Testis (tissue), 2 donors: Measurements from ENCODE around the gene ITGB8.

ENCODE experiments used
- POLR2A ChIP-seq: fragments of 450-650 bp; IDR thresholded peaks from one replicate; pipeline ENCODE4 v1.6.1; 2017; ENCODE audit warnings: antibody characterized with exemption, mild to moderate bottlenecking, moderate library complexity
- TF ChIP-seq, protein P1 (sequence below), 3 experiments: fragments of 450-650 bp in 2 of 3; fragments of 200-600 bp in 1 of 3; sonication (generic) in 1 of 3; IDR thresholded peaks; one replicate each; pipeline ENCODE4 v1.5.1; 2016 to 2019; ENCODE audit warnings: antibody characterized with exemption in 3 of 3, mild to moderate bottlenecking in 2 of 3, moderate library complexity in 1 of 3

DNA sequence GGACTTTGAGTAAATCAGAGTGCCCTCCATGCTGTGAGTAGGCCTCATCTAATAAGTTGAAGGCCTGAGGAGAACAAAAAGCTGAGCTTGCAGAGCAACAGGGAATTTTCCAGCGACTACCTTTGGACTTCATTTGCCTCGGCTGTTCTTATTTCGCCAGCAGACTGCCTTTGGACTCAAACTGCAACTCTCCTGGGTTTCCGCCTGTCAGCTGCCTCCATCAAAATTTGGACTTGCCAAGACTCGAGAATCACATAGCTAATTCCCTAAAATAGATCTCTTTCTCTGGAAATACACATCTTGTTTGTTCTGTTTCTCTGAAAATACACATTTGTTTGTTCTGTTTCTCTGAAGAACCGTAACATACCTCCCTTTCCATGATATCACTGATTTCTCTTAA lies 93.8 kb downstream of the ITGB8 start:
- no peak for TF ChIP-seq POLR2A
- TF ChIP-seq, protein P1, sequence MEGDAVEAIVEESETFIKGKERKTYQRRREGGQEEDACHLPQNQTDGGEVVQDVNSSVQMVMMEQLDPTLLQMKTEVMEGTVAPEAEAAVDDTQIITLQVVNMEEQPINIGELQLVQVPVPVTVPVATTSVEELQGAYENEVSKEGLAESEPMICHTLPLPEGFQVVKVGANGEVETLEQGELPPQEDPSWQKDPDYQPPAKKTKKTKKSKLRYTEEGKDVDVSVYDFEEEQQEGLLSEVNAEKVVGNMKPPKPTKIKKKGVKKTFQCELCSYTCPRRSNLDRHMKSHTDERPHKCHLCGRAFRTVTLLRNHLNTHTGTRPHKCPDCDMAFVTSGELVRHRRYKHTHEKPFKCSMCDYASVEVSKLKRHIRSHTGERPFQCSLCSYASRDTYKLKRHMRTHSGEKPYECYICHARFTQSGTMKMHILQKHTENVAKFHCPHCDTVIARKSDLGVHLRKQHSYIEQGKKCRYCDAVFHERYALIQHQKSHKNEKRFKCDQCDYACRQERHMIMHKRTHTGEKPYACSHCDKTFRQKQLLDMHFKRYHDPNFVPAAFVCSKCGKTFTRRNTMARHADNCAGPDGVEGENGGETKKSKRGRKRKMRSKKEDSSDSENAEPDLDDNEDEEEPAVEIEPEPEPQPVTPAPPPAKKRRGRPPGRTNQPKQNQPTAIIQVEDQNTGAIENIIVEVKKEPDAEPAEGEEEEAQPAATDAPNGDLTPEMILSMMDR (IDR thresholded peaks at IDR 0.05), result no peak
